ENCODE data around the gene KCNQ5. TPM values are rescaled to one million over a fixed set of nuclear protein-coding genes. Genes with fewer than 3 reads are reported as not detected.

The KCNQ5 gene
- total RNA-seq, 4 donors from 2014 or later, result 0.96 to 3.4 (median 1.5) TPM

DNA sequence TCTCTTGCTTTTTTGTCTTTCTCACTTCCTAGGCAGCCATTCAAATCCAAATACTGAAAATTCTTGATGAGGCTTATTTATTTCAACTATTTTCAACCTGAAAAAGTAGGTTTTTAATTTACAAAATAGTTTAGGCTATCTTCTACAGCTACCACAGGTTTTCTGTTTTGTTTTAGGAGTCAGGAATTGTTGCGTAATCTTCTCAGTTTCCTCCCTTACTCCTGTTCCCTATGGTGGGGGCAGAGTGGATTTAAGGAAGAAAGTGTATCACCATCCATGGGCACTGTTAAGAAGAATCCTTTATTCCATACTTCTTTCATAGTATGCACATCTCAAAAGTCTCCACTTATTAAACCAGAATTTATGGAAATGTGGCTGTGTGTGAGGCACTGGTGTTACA is 421.0 kb downstream of the KCNQ5 start:
- Histone ChIP-seq H3K27ac (no peak overlapping the region), H3K4me3 (no peak overlapping the region), H3K9me3 (peaks cover 0 to 15% (median 0%) of the 10 kb centered on the region in 3 donors), H3K4me1 (no peaks in the 10 kb centered on the region), H3K36me3 (no peaks in the 10 kb centered on the region), H3K27me3 (no peaks in the 10 kb centered on the region)
- TF ChIP-seq CTCF (IDR thresholded peaks at IDR 0.05) (no peak), POLR2A (IDR thresholded peaks at IDR 0.05) (no peak), EP300 (IDR thresholded peaks at IDR 0.05) (no peak), POLR2AphosphoS5 (IDR thresholded peaks at IDR 0.05) (no peak)
- WGBS, 2 donors (ENCODE audit: low coverage in 1 of 2), result 100% methylated on average over 1 of the region's 1 CpG
- no peak for ATAC-seq

DNA sequence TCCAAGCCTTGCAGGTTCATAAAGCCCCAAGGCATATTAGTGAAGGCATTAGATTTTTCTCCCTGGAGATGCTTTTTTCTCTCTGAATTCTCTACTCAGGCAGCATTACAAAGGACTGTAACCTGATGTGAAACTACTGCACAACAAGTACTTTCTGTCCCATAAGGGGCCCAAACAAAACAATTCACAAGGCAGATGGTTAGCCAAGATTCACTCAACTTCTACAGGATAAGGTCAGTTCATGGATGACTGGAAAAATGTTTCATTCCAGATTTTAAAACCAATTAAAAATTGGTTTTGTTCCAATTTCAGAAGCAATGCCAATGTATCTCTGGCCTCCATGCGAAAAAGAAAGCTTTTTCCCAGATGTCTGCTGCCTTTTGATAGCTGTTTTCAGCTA is 421.6 kb downstream of the KCNQ5 start:
- Histone ChIP-seq H3K4me3 (no peak overlapping the region), H3K4me1 (no peaks in the 10 kb centered on the region), H3K9me3 (peaks cover 0 to 15% (median 0%) of the 10 kb centered on the region in 3 donors), H3K27me3 (no peaks in the 10 kb centered on the region), H3K36me3 (no peaks in the 10 kb centered on the region), H3K27ac (no peak overlapping the region)
- ATAC-seq, result no peak
- TF ChIP-seq CTCF (IDR thresholded peaks at IDR 0.05) (no peak), EP300 (IDR thresholded peaks at IDR 0.05) (no peak), POLR2A (IDR thresholded peaks at IDR 0.05) (no peak), POLR2AphosphoS5 (IDR thresholded peaks at IDR 0.05) (no peak)
- 75 to 86% methylated on average over 1 of the region's 1 CpG for WGBS, 2 donors (ENCODE audit: low coverage in 1 of 2)

DNA sequence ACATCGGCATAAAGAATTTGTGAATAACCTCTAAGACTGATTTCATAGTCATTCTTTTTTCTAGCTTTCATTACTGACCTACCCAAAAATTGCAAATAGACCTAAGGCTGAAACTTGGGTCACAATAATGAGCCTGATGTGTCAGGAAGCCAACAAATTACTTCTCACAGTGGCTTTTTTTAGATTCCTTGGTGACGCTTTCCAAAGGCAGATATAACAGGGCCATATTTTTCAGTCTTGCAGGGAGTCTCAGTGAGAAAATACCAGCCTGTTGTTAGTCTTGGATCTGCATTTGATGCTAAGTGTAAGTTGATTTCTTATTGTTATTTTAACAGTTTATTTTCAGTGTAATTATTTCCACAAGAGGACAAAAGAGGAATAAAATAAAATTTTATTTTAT is 423.7 kb downstream of the KCNQ5 start:
- Histone ChIP-seq H3K4me3 (no peak overlapping the region), H3K27me3 (no peaks in the 10 kb centered on the region), H3K36me3 (no peaks in the 10 kb centered on the region), H3K27ac (no peak overlapping the region), H3K4me1 (no peaks in the 10 kb centered on the region), H3K9me3 (no peaks in the 10 kb centered on the region)
- 50 to 59% methylated on average over 1 to 2 of the region's 2 CpGs for WGBS, 2 donors (ENCODE audit: low coverage in 1 of 2)
- ATAC-seq, result no peak
- TF ChIP-seq POLR2A (IDR thresholded peaks at IDR 0.05) (no peak), CTCF (IDR thresholded peaks at IDR 0.05) (no peak), POLR2AphosphoS5 (IDR thresholded peaks at IDR 0.05) (no peak), EP300 (IDR thresholded peaks at IDR 0.05) (no peak)

GRCh38 chr6:73047801-73048200 is 425.9 kb downstream of the KCNQ5 start:
- WGBS, 2 donors (ENCODE audit: low coverage in 1 of 2), result 25% methylated on average over 2 of the region's 2 CpGs
- ATAC-seq, result no peak
- H3K27me3 ChIP-seq, result no peaks in the 10 kb centered on the region
- H3K27ac ChIP-seq, result no peak overlapping the region
- TF ChIP-seq POLR2A (IDR thresholded peaks at IDR 0.05) (no peak), EP300 (IDR thresholded peaks at IDR 0.05) (no peak), POLR2AphosphoS5 (IDR thresholded peaks at IDR 0.05) (no peak), CTCF (IDR thresholded peaks at IDR 0.05) (no peak)
- no peaks in the 10 kb centered on the region for H3K4me1 ChIP-seq
- H3K36me3 ChIP-seq, result no peaks in the 10 kb centered on the region
- H3K4me3 ChIP-seq, result no peak overlapping the region
- H3K9me3 ChIP-seq, result no peaks in the 10 kb centered on the region

- TF ChIP-seq POLR2AphosphoS5 (IDR thresholded peaks at IDR 0.05) (no peak), EP300 (IDR thresholded peaks at IDR 0.05) (no peak), CTCF (IDR thresholded peaks at IDR 0.05) (no peak), POLR2A (IDR thresholded peaks at IDR 0.05) (no peak)
- Histone ChIP-seq H3K36me3 (no peaks in the 10 kb centered on the region), H3K9me3 (no peaks in the 10 kb centered on the region), H3K4me3 (no peak overlapping the region), H3K27me3 (no peaks in the 10 kb centered on the region), H3K4me1 (no peaks in the 10 kb centered on the region), H3K27ac (no peak overlapping the region)
- WGBS, 2 donors (ENCODE audit: low coverage in 1 of 2), result 100% methylated on average over 1 of the region's 1 CpG
- no peak for ATAC-seq
These were observed 428.2 kb downstream of the KCNQ5 start for GRCh38 chr6:73049971-73050594.
